ENCODE measurements around the gene MAP6D1.

Gene MAP6D1

DNA sequence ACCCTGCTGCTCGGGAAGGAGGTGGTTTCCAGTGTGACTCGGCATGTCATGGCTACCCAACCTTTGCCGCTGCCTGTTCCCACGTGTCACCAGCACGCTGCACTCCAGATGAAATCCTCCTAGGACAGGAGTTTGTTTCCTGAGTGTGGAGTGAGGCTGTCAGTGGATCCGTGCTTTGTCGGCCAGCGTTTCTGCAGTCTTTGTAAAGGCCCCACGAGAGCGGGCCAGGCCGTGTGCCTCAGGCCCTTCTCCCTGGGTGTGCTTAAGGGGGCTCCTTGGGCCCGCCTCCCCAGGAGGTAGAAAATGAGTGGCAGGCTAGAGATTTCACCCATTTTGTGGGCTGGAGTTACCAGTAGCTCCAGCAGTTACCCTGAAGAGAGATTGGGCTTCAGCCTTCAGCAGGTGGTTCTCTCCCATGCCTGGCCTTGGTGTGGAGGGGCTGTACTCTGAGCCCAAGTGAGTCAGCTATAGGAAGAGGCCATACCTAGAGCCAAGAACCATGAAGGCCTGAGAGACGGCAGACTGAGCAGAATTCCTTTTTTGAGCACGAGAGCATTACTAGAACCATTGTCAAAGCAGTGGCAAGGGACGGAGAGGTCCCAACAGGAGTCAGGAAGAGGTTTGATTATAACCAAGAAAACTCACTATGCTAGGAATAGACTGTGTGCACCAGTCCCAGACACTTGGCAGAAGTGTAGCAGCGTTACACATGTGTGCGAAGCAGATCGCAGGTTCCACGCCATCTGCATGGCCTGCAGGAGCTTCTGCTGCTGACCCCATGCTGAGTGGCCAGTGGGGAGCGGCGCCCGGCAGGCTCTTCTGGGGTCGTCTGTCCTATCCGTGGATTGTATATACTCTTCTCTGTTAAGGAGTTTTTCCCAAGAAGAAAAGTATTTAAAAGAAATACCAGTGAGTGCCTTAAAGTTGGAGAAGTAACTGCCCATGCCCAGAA, 14.5 kb downstream of the MAP6D1 start:
- Histone ChIP-seq H3K36me3 (ENCODE audit: control insufficient read depth, insufficient read depth, low read length) (peaks cover 54% of the 10 kb centered on the region), H3K27me3 (ENCODE audit: control insufficient read depth, insufficient read depth, low read length) (no peaks in the 10 kb centered on the region), H3K9me3 (ENCODE audit: control insufficient read depth, insufficient read depth, low read length) (no peaks in the 10 kb centered on the region), H3K9ac (ENCODE audit: low read depth, low read length) (no peak overlapping the region), H3K4me1 (ENCODE audit: control insufficient read depth, insufficient read depth, low read length) (no peaks in the 10 kb centered on the region), H3K4me3 (ENCODE audit: low read depth, low read length) (no peak overlapping the region)

GRCh38 chr3:183809270-183809669, 16.1 kb downstream of the MAP6D1 start:
- Histone ChIP-seq H3K4me1 (ENCODE audit: control insufficient read depth, insufficient read depth, low read length) (no peaks in the 10 kb centered on the region), H3K27me3 (ENCODE audit: control insufficient read depth, insufficient read depth, low read length) (no peaks in the 10 kb centered on the region), H3K36me3 (ENCODE audit: control insufficient read depth, insufficient read depth, low read length) (peaks cover 63% of the 10 kb centered on the region), H3K9ac (ENCODE audit: low read depth, low read length) (no peak overlapping the region), H3K4me3 (ENCODE audit: low read depth, low read length) (no peak overlapping the region), H3K9me3 (ENCODE audit: control insufficient read depth, insufficient read depth, low read length) (no peaks in the 10 kb centered on the region)

DNA sequence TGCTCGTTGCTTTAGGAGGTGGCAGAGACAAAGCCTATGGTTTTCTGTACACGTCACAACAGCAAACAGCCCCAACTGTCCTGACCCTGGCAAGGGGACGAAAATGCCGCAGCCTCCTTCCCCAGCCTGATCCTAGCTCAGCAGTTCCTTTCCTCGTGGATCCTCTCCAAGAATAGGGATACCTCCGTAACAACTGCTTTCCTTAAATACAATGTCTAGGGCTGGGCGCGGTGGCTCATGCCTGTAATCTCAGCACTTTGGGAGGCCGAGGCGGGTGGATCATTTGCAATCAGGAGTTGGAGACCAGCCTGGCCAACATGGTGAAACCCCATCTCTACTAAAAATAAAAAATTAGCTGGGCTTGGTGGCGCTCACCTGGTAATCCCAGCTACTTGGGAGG, 17.0 kb downstream of the MAP6D1 start:
- H3K27me3 ChIP-seq (ENCODE audit: control insufficient read depth, insufficient read depth, low read length) = no peaks in the 10 kb centered on the region
- no peaks in the 10 kb centered on the region for H3K4me1 ChIP-seq (ENCODE audit: control insufficient read depth, insufficient read depth, low read length)
- no peak overlapping the region for H3K4me3 ChIP-seq (ENCODE audit: low read depth, low read length)
- H3K36me3 ChIP-seq (ENCODE audit: control insufficient read depth, insufficient read depth, low read length) = peaks cover 70% of the 10 kb centered on the region
- H3K9me3 ChIP-seq (ENCODE audit: control insufficient read depth, insufficient read depth, low read length) = no peaks in the 10 kb centered on the region
- H3K9ac ChIP-seq (ENCODE audit: low read depth, low read length) = no peak overlapping the region

DNA sequence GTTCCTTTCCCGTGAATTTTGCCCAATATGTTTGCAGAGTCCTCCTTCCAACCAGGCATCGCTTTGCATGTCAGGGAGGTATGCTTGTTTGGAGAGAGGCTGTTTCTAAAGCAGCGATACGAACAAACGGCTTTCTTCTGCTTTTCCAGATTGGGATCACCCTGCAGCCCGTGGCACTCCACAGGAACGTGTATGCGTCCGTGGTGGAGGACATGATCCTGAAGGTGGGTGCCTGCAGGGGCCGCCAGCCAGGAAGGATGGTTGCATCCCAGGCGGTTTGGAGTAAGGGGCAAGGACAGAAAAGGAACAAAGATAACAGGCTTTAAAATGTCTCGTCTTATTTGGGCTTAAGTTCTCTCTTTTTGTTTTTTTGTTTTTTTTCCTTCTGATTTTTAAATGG, 17.5 kb downstream of the MAP6D1 start:
- Histone ChIP-seq H3K4me1 (ENCODE audit: control insufficient read depth, insufficient read depth, low read length) (no peaks in the 10 kb centered on the region), H3K36me3 (ENCODE audit: control insufficient read depth, insufficient read depth, low read length) (peaks cover 75% of the 10 kb centered on the region), H3K4me3 (ENCODE audit: low read depth, low read length) (no peak overlapping the region), H3K27me3 (ENCODE audit: control insufficient read depth, insufficient read depth, low read length) (no peaks in the 10 kb centered on the region), H3K9me3 (ENCODE audit: control insufficient read depth, insufficient read depth, low read length) (no peaks in the 10 kb centered on the region), H3K9ac (ENCODE audit: low read depth, low read length) (no peak overlapping the region)

GRCh38 chr3:183807209-183807728, 18.1 kb downstream of the MAP6D1 start:
- Histone ChIP-seq H3K4me3 (ENCODE audit: low read depth, low read length) (no peak overlapping the region), H3K36me3 (ENCODE audit: control insufficient read depth, insufficient read depth, low read length) (peaks cover 79% of the 10 kb centered on the region), H3K4me1 (ENCODE audit: control insufficient read depth, insufficient read depth, low read length) (no peaks in the 10 kb centered on the region), H3K27me3 (ENCODE audit: control insufficient read depth, insufficient read depth, low read length) (no peaks in the 10 kb centered on the region), H3K9me3 (ENCODE audit: control insufficient read depth, insufficient read depth, low read length) (no peaks in the 10 kb centered on the region), H3K9ac (ENCODE audit: low read depth, low read length) (no peak overlapping the region)

GRCh38 chr3:183802989-183803388, 22.4 kb downstream of the MAP6D1 start:
- Histone ChIP-seq H3K4me1 (ENCODE audit: control insufficient read depth, insufficient read depth, low read length) (no peaks in the 10 kb centered on the region), H3K27me3 (ENCODE audit: control insufficient read depth, insufficient read depth, low read length) (no peaks in the 10 kb centered on the region), H3K9me3 (ENCODE audit: control insufficient read depth, insufficient read depth, low read length) (no peaks in the 10 kb centered on the region), H3K9ac (ENCODE audit: low read depth, low read length) (no peak overlapping the region), H3K36me3 (ENCODE audit: control insufficient read depth, insufficient read depth, low read length) (peaks cover 67% of the 10 kb centered on the region), H3K4me3 (ENCODE audit: low read depth, low read length) (no peak overlapping the region)

- Histone ChIP-seq H3K9me3 (ENCODE audit: control insufficient read depth, insufficient read depth, low read length) (no peaks in the 10 kb centered on the region), H3K36me3 (ENCODE audit: control insufficient read depth, insufficient read depth, low read length) (peaks cover 58% of the 10 kb centered on the region), H3K4me1 (ENCODE audit: control insufficient read depth, insufficient read depth, low read length) (no peaks in the 10 kb centered on the region), H3K9ac (ENCODE audit: low read depth, low read length) (no peak overlapping the region), H3K4me3 (ENCODE audit: low read depth, low read length) (no peak overlapping the region), H3K27me3 (ENCODE audit: control insufficient read depth, insufficient read depth, low read length) (no peaks in the 10 kb centered on the region)
These were observed 23.8 kb downstream of the MAP6D1 start for GRCh38 chr3:183801601-183802000.

- H3K4me3 ChIP-seq (ENCODE audit: low read depth, low read length) = no peak overlapping the region
- no peak overlapping the region for H3K9ac ChIP-seq (ENCODE audit: low read depth, low read length)
- peaks cover 56% of the 10 kb centered on the region for H3K36me3 ChIP-seq (ENCODE audit: control insufficient read depth, insufficient read depth, low read length)
- no peaks in the 10 kb centered on the region for H3K4me1 ChIP-seq (ENCODE audit: control insufficient read depth, insufficient read depth, low read length)
- no peaks in the 10 kb centered on the region for H3K9me3 ChIP-seq (ENCODE audit: control insufficient read depth, insufficient read depth, low read length)
- H3K27me3 ChIP-seq (ENCODE audit: control insufficient read depth, insufficient read depth, low read length) = no peaks in the 10 kb centered on the region
These were observed 25.0 kb downstream of the MAP6D1 start for GRCh38 chr3:183800243-183800863.

DNA sequence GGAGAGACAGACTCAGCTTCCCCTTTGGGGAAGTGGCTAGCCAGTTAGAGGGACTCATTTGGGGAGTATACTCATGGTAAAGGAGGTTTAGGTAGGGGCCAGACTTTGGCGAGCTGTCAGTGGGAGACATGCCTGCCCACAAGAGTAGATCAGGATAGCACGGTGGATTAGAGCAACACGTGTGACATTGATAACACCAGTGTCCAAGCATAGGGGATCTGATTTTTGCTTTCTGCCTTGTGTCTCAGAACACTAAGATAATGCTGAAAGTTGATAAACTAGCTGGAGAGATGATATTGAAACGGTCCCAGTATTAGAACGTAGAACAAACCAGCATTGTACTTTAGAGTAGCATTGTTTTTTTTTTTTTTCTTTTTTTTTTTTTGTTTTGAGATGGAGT, 25.9 kb downstream of the MAP6D1 start:
- Histone ChIP-seq H3K9ac (ENCODE audit: low read depth, low read length) (no peak overlapping the region), H3K36me3 (ENCODE audit: control insufficient read depth, insufficient read depth, low read length) (peaks cover 50% of the 10 kb centered on the region), H3K4me1 (ENCODE audit: control insufficient read depth, insufficient read depth, low read length) (no peaks in the 10 kb centered on the region), H3K27me3 (ENCODE audit: control insufficient read depth, insufficient read depth, low read length) (no peaks in the 10 kb centered on the region), H3K4me3 (ENCODE audit: low read depth, low read length) (no peak overlapping the region), H3K9me3 (ENCODE audit: control insufficient read depth, insufficient read depth, low read length) (no peaks in the 10 kb centered on the region)

- no peaks in the 10 kb centered on the region for H3K27me3 ChIP-seq (ENCODE audit: control insufficient read depth, insufficient read depth, low read length)
- no peaks in the 10 kb centered on the region for H3K4me1 ChIP-seq (ENCODE audit: control insufficient read depth, insufficient read depth, low read length)
- H3K4me3 ChIP-seq (ENCODE audit: low read depth, low read length) = no peak overlapping the region
- no peak overlapping the region for H3K9ac ChIP-seq (ENCODE audit: low read depth, low read length)
- H3K9me3 ChIP-seq (ENCODE audit: control insufficient read depth, insufficient read depth, low read length) = no peaks in the 10 kb centered on the region
- H3K36me3 ChIP-seq (ENCODE audit: control insufficient read depth, insufficient read depth, low read length) = peaks cover 37% of the 10 kb centered on the region
These were observed 27.4 kb downstream of the MAP6D1 start for GRCh38 chr3:183797996-183798395.

GRCh38 chr3:183796372-183796771, 29.0 kb downstream of the MAP6D1 start:
- Histone ChIP-seq H3K4me1 (ENCODE audit: control insufficient read depth, insufficient read depth, low read length) (no peaks in the 10 kb centered on the region), H3K27me3 (ENCODE audit: control insufficient read depth, insufficient read depth, low read length) (no peaks in the 10 kb centered on the region), H3K36me3 (ENCODE audit: control insufficient read depth, insufficient read depth, low read length) (peaks cover 26% of the 10 kb centered on the region), H3K9ac (ENCODE audit: low read depth, low read length) (no peak overlapping the region), H3K4me3 (ENCODE audit: low read depth, low read length) (no peak overlapping the region), H3K9me3 (ENCODE audit: control insufficient read depth, insufficient read depth, low read length) (no peaks in the 10 kb centered on the region)

- no peak overlapping the region for H3K4me3 ChIP-seq (ENCODE audit: low read depth, low read length)
- H3K4me1 ChIP-seq (ENCODE audit: control insufficient read depth, insufficient read depth, low read length) = no peaks in the 10 kb centered on the region
- H3K27me3 ChIP-seq (ENCODE audit: control insufficient read depth, insufficient read depth, low read length) = no peaks in the 10 kb centered on the region
- H3K9me3 ChIP-seq (ENCODE audit: control insufficient read depth, insufficient read depth, low read length) = no peaks in the 10 kb centered on the region
- peaks cover 20% of the 10 kb centered on the region for H3K36me3 ChIP-seq (ENCODE audit: control insufficient read depth, insufficient read depth, low read length)
- H3K9ac ChIP-seq (ENCODE audit: low read depth, low read length) = no peak overlapping the region
These were observed 30.9 kb downstream of the MAP6D1 start for GRCh38 chr3:183794452-183794851.
